HepG2 (cell line): ENCODE measurements around the gene USP19. TPM values are rescaled to one million over a fixed set of nuclear protein-coding genes. Genes with fewer than 3 reads are reported as not detected.
A peak's percentile ranks its signal among the peaks of the same experiment; 100 is the strongest.

Source experiments
- ETS1 ChIP-seq: sonication (generic); formaldehyde crosslinking; IDR thresholded peaks from 2 replicates; pipeline ENCODE4 v1.4.0; 2020; ENCODE audit warnings: missing genetic modification reagents
- HDAC6 ChIP-seq: fragments of 200-600 bp; sonication (generic); IDR thresholded peaks from 2 replicates; pipeline ENCODE4 v1.7.0; 2017; ENCODE audit warnings: mild to moderate bottlenecking, antibody characterized with exemption, low read length, low read depth
- HOXA5 ChIP-seq: sonication (generic); formaldehyde crosslinking; IDR thresholded peaks from 2 replicates; pipeline ENCODE4 v1.4.0; 2020; ENCODE audit warnings: missing genetic modification reagents
- MYNN ChIP-seq: sonication (generic); formaldehyde crosslinking; IDR thresholded peaks from 2 replicates; pipeline ENCODE4 v1.4.0; 2020; ENCODE audit warnings: mild to moderate bottlenecking, low read depth, missing genetic modification reagents
- NAIF1 ChIP-seq: sonication (generic); formaldehyde crosslinking; IDR thresholded peaks from 2 replicates; pipeline ENCODE4 v1.5.0; 2020; ENCODE audit warnings: mild to moderate bottlenecking, missing genetic modification reagents, borderline replicate concordance
- PAXIP1 ChIP-seq: sonication (generic); formaldehyde crosslinking; conservative IDR thresholded peaks from 2 replicates; pipeline ENCODE4 v1.4.0; 2020; ENCODE audit warnings: mild to moderate bottlenecking, missing genetic modification reagents, moderate library complexity
- PBX3 ChIP-seq: sonication (generic); formaldehyde crosslinking; IDR thresholded peaks from 2 replicates; pipeline ENCODE4 v1.8.1; 2023; ENCODE audit warnings: missing genetic modification reagents, inconsistent platforms, borderline replicate concordance
- SMYD3 ChIP-seq: sonication (generic); formaldehyde crosslinking; IDR thresholded peaks from 2 replicates; pipeline ENCODE4 v1.8.1; 2023; ENCODE audit warnings: mild to moderate bottlenecking, missing genetic modification reagents
- TFE3 ChIP-seq: IDR thresholded peaks from 2 replicates; pipeline ENCODE4 v1.6.1; 2016
- ZFY ChIP-seq: sonication (generic); formaldehyde crosslinking; IDR thresholded peaks from 2 replicates; pipeline ENCODE4 v1.4.0; 2020; ENCODE audit warnings: missing genetic modification reagents
- ZHX1 ChIP-seq: sonication (generic); formaldehyde crosslinking; IDR thresholded peaks from 2 replicates; pipeline ENCODE4 v1.8.1; 2022; ENCODE audit warnings: low read depth, mild to moderate bottlenecking, missing genetic modification reagents
- ZKSCAN1 ChIP-seq: fragments of 150-350 bp; IDR thresholded peaks from 2 replicates; pipeline ENCODE4 v1.6.1; 2014; ENCODE audit warnings: low read length
- ZMYM2 ChIP-seq: sonication (generic); formaldehyde crosslinking; IDR thresholded peaks from 2 replicates; pipeline ENCODE4 v1.8.0; 2022; ENCODE audit warnings: mild to moderate bottlenecking, missing genetic modification reagents
- ZNF512 ChIP-seq: sonication (generic); formaldehyde crosslinking; IDR thresholded peaks from 2 replicates; pipeline ENCODE4 v1.4.0; 2020; ENCODE audit warnings: mild to moderate bottlenecking, missing genetic modification reagents
- ZNF790 ChIP-seq: sonication (generic); formaldehyde crosslinking; IDR thresholded peaks from 2 replicates; pipeline ENCODE4 v1.8.0; 2022; ENCODE audit warnings: missing genetic modification reagents, mild to moderate bottlenecking, borderline replicate concordance
- polyA plus RNA-seq, 8 experiments: library from polyadenylated mRNA; depleted of rRNA in 3 of 8; stranded (reverse) in 7 of 8; unstranded in 1 of 8; fragments of >200 nt; fragmentation: Illumina TruSeq in 4 of 8; extraction: Trizol in 4 of 8; gene quantifications; 2 replicates each; pipeline versions ENCODE4 v1.2.1 to v1.2.3, GENCODE V29; 2011 to 2016; ENCODE audit warnings: low read depth in 4 of 8, missing spikeins in 1 of 8, mixed read lengths in 1 of 8; ENCODE audit not compliant: insufficient read depth in 1 of 8
- total RNA-seq, 5 experiments: library from RNA; depleted of rRNA; stranded (reverse); fragments of >200 nt; fragmentation: Illumina TruSeq; extraction: Trizol; gene quantifications; 2 replicates each; pipeline ENCODE4 v1.2.3, GENCODE V29; 2016; ENCODE audit warnings: low read depth in 1 of 5

Gene USP19
- total and polyA plus RNA-seq, 2 of the 13 experiments (the other 11 are each of a cell fraction or from before 2014, with no cell fraction given), result 28.3 to 31.7 TPM

- TF ChIP-seq PAXIP1 (CRISPR knock-in tag) (peak; percentile 28; the same call in 1 of the 2 replicates), HDAC6 (no peak), NAIF1 (CRISPR knock-in tag) (no peak), HOXA5 (CRISPR knock-in tag) (no peak), ZFY (CRISPR knock-in tag) (peak; percentile 63; the same call in 1 of the 2 replicates), ETS1 (CRISPR knock-in tag) (no peak), ZKSCAN1 (no peak), TFE3 (CRISPR knock-in tag) (no peak), SMYD3 (no peak), PBX3 (CRISPR knock-in tag) (no peak), MYNN (no peak), ZHX1 (CRISPR knock-in tag) (peak; percentile 46; the same call in 1 of the 2 replicates), ZNF790 (peak; percentile 53; the same call in 1 of the 2 replicates), ZMYM2 (no peak), ZNF512 (no peak)
Measured at GRCh38 chr3:49165771-49166751, 45.4 kb upstream of the USP19 start, which contains the start of gene CCDC71 (continued).
